HG03159 (cell line): ENCODE measurements around the gene PXYLP1.

ENCODE experiments used
- ATAC-seq: cut with Tn5 transposase; IDR thresholded peaks from one replicate; pipeline ENCODE4 v1.9.1; 2021; ENCODE audit warnings: mild to moderate bottlenecking, moderate library complexity; ENCODE audit not compliant: unreplicated experiment

Gene PXYLP1

GRCh38 chr3:141338881-141339280 lies 107.3 kb downstream of the PXYLP1 start:
- ATAC-seq = no peak

DNA sequence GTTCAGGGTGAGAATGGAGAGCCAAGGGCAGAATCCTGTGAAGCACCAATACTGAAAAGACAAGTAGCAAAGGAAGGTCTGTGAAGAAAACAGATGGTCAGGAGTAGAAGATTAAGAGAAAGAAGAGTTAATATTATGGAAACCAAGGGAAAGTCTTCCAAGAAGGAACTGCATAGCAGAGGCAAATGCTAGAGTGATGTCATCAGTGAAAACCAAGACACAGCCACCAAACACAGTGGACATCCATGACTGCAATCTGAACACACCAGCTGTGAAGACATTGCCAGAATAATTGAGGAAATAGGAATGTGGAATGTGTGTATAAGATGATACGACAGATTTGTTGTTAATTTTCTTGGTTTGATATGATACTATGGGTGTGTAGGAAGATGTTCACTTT lies 109.9 kb downstream of the PXYLP1 start:
- no peak for ATAC-seq

- no peak for ATAC-seq
Measured at GRCh38 chr3:141342386-141342785, 110.8 kb downstream of the PXYLP1 start.

GRCh38 chr3:141343077-141343476 lies 111.5 kb downstream of the PXYLP1 start:
- no peak for ATAC-seq

- ATAC-seq = no peak
Measured at GRCh38 chr3:141343865-141344271, 112.2 kb downstream of the PXYLP1 start.
